ENCODE data around the gene ASAP2.
A peak's percentile ranks its signal among the peaks of the same experiment; 100 is the strongest.

ASAP2 gene

DNA sequence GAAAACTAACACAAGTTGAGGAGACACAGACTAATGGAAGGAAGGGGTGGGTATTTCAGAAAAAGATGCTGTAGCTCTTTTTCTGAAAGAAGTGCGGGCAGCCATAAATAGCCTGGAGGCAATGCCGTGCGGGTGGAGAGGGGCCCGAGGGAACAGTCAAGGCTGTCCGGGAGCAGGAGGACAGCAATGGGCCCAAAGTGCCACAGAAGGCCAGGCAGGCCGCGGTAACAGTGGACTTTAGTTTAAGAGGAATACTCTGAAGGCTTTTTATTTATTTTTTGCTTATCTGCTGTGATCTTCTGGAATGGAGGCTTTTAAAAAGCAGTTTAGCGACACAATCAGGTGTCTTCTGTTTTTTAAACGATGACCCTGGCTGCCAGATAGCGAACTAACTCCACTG lies 213.9 kb downstream of the ASAP2 start:
- H3K36me3 ChIP-seq (ENCODE audit: insufficient read depth) = no peaks in the 10 kb centered on the region
- H2AFZ ChIP-seq (ENCODE audit: low read depth) = no peak overlapping the region
- peaks cover 59% of the 10 kb centered on the region; the same call in 1 of the 2 replicates for H3K79me2 ChIP-seq (ENCODE audit: insufficient read depth, low read depth)
- no peak overlapping the region for H3K4me2 ChIP-seq
- H3K27ac ChIP-seq = no peak overlapping the region
- H4K20me1 ChIP-seq (ENCODE audit: insufficient read depth) = no peaks in the 10 kb centered on the region
- H3K9ac ChIP-seq = no peak overlapping the region
- H3K4me3 ChIP-seq (IDR thresholded peaks at IDR 0.05; ENCODE audit: insufficient read depth, low read depth, low read length) = no peak overlapping the region
- H3K27me3 ChIP-seq (ENCODE audit: insufficient read depth, low read depth) = no peaks in the 10 kb centered on the region
- H3K4me1 ChIP-seq (ENCODE audit: low read depth, poor library complexity, severe bottlenecking) = peaks cover 41% of the 10 kb centered on the region
- TF ChIP-seq, protein P1, sequence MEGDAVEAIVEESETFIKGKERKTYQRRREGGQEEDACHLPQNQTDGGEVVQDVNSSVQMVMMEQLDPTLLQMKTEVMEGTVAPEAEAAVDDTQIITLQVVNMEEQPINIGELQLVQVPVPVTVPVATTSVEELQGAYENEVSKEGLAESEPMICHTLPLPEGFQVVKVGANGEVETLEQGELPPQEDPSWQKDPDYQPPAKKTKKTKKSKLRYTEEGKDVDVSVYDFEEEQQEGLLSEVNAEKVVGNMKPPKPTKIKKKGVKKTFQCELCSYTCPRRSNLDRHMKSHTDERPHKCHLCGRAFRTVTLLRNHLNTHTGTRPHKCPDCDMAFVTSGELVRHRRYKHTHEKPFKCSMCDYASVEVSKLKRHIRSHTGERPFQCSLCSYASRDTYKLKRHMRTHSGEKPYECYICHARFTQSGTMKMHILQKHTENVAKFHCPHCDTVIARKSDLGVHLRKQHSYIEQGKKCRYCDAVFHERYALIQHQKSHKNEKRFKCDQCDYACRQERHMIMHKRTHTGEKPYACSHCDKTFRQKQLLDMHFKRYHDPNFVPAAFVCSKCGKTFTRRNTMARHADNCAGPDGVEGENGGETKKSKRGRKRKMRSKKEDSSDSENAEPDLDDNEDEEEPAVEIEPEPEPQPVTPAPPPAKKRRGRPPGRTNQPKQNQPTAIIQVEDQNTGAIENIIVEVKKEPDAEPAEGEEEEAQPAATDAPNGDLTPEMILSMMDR (conservative IDR thresholded peaks at IDR 0.05; ENCODE audit: low read depth, low read length) = no peak

DNA sequence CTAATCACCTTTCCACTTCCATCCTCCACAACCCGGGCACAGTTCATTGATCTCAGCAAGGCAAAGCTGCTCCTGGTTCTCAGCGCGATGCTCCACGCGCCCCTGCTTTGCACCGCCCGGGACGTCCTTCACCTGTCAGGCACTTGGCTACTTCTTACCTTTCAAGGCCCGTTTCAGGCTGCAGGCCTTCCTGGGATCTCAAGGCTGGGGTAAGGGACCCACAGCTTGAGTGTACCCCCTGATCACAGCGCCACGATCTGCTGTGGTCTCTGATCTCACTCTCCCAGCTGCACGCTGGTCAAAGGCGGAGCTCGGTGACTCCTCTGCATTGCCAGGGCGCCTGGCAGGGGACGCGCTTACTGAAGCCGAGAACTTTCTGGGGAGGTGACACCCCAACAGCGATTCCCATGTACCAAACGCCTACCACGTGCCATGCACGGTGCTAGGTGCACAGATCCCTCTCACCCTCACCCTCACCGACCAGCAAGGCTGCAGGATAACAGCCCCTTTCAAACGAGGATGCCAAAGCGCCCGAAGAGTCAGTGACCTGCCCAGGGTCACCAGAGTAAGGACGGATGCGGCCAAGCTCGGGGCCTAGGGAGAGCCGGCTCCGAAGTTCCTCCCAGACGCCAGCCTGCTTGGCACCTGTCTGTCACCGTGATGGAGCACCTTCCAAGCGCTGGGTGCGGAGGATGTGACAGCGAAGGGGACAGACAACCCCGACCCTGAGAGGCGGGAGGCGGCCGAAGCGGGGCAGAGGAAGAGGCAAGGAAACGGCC lies 215.9 kb downstream of the ASAP2 start:
- Histone ChIP-seq H3K36me3 (ENCODE audit: insufficient read depth) (no peaks in the 10 kb centered on the region), H3K27ac (peak overlapping the region; percentile 65), H3K4me3 (IDR thresholded peaks at IDR 0.05; ENCODE audit: insufficient read depth, low read depth, low read length) (peak overlapping the region; percentile 79), H3K79me2 (ENCODE audit: insufficient read depth, low read depth) (peaks cover 59% of the 10 kb centered on the region; the same call in 1 of the 2 replicates), H3K27me3 (ENCODE audit: insufficient read depth, low read depth) (no peaks in the 10 kb centered on the region), H3K4me2 (peak overlapping the region; percentile 84), H2AFZ (ENCODE audit: low read depth) (peak overlapping the region; percentile 97), H3K9ac (peak overlapping the region; percentile 81), H3K4me1 (ENCODE audit: low read depth, poor library complexity, severe bottlenecking) (peaks cover 43% of the 10 kb centered on the region), H4K20me1 (ENCODE audit: insufficient read depth) (no peaks in the 10 kb centered on the region)
- TF ChIP-seq, protein P1 (conservative IDR thresholded peaks at IDR 0.05; ENCODE audit: low read depth, low read length) = no peak

DNA sequence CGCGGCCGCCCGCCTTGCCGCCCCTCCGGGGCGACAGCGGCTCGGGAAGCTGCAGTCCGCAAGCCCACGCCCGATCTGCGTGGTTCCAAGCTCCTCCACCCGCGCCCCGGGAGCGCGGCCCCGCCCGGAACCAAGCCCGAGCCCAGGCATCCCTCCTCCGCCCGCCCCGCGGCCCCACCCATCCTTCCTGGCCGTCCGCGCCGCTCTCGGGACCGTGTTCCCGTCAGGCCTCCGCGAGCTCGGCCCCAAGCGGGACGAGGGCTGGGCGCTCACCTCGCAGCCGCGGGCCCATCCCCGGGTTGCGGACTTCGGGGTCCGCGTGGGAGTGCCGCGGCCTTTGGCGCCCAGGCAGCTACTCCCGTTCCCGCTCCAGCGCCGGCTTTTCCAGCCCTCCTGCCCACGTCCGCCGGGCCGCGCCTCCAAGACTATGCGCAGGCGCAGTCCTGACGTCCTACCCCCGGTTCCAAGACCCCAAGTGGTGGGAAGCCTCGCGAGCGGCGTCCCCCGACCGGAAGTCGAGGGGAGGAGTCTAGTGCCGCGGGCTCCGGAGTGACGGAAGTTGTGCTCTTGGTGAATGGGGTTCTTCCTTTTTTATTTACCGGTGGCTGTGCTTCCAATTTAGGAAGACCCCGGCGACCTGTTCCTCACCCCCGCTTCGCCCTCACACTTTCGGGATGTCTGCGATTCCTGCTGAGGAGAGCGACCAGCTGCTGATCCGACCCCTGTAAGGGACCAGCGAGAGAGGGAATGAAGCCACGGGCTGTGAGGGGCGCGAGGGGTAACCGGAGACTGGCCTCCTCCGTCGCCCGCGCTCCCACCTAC lies 216.7 kb downstream of the ASAP2 start, which contains the start of the genes CPSF3 and ITGB1BP1:
TSS of gene CPSF3 (plus strand) at position 555 of the 822 bp plus-strand sequence. CDS start at position 675, 120 bp downstream.
TSS of gene ITGB1BP1 (minus strand) at position 429 of the 822 bp plus-strand sequence. CDS start 4,831 bp downstream, outside the sequence.
- TF ChIP-seq, protein P1 (conservative IDR thresholded peaks at IDR 0.05; ENCODE audit: low read depth, low read length) = no peak
- H3K79me2 ChIP-seq (ENCODE audit: insufficient read depth, low read depth) = peaks cover 59% of the 10 kb centered on the region; the same call in 1 of the 2 replicates
- peak within 1 kb of the TSS; percentile 97 for H2AFZ ChIP-seq (ENCODE audit: low read depth)
- H3K36me3 ChIP-seq (ENCODE audit: insufficient read depth) = no peaks in the 10 kb centered on the region
- peak within 1 kb of the TSS; percentile 91 for H3K4me2 ChIP-seq
- H4K20me1 ChIP-seq (ENCODE audit: insufficient read depth) = no peaks in the 10 kb centered on the region
- H3K4me1 ChIP-seq (ENCODE audit: low read depth, poor library complexity, severe bottlenecking) = peaks cover 43% of the 10 kb centered on the region
- peak within 1 kb of the TSS; percentile 93 for H3K4me3 ChIP-seq (IDR thresholded peaks at IDR 0.05; ENCODE audit: insufficient read depth, low read depth, low read length)
- H3K9ac ChIP-seq = peak within 1 kb of the TSS; percentile 81
- peak within 1 kb of the TSS; percentile 65 for H3K27ac ChIP-seq
- no peaks in the 10 kb centered on the region for H3K27me3 ChIP-seq (ENCODE audit: insufficient read depth, low read depth)

DNA sequence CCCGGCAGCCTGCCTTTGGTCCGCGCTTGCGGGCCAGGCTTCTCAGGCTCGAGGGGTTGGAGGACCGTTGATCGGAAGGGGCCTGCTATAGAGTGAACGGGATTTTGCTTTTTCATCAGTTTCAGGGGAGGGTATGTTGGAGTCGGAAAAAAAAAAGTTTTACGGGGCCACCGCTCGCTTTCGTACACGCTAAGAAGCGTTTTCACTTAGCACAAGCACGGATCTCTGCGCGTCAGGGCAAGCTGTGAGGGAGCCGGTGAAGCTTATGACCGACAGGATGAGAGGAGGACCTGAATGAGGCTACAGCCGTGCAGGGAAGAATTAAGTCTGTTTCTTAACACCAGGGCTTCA lies 217.3 kb downstream of the ASAP2 start:
- no peaks in the 10 kb centered on the region for H4K20me1 ChIP-seq (ENCODE audit: insufficient read depth)
- H3K4me1 ChIP-seq (ENCODE audit: low read depth, poor library complexity, severe bottlenecking) = peaks cover 42% of the 10 kb centered on the region
- H3K9ac ChIP-seq = peak overlapping the region; percentile 81
- H3K27me3 ChIP-seq (ENCODE audit: insufficient read depth, low read depth) = no peaks in the 10 kb centered on the region
- peak overlapping the region; percentile 97 for H2AFZ ChIP-seq (ENCODE audit: low read depth)
- no peaks in the 10 kb centered on the region for H3K36me3 ChIP-seq (ENCODE audit: insufficient read depth)
- peak overlapping the region; percentile 65 for H3K27ac ChIP-seq
- TF ChIP-seq, protein P1 (conservative IDR thresholded peaks at IDR 0.05; ENCODE audit: low read depth, low read length) = no peak
- H3K4me3 ChIP-seq (IDR thresholded peaks at IDR 0.05; ENCODE audit: insufficient read depth, low read depth, low read length) = peak overlapping the region; percentile 93
- H3K4me2 ChIP-seq = peak overlapping the region; percentile 91
- peaks cover 55% of the 10 kb centered on the region; the same call in 1 of the 2 replicates for H3K79me2 ChIP-seq (ENCODE audit: insufficient read depth, low read depth)

Measured in KMS-11 (cell line).